Measurements from ENCODE around the gene KIF14. TPM values are rescaled to one million over a fixed set of nuclear protein-coding genes. Genes with fewer than 3 reads are reported as not detected.

Gene KIF14
- total RNA-seq, 2 experiments from 2014 or later = 13.7 to 13.9 TPM

- Mint-ChIP-seq H3K9me3 (no peaks in the 10 kb centered on the region), H3K27ac (no peak overlapping the region), H3K27me3 (no peaks in the 10 kb centered on the region), H3K4me3 (no peak overlapping the region), H3K4me1 (ENCODE audit: low read depth) (peaks cover 2% of the 10 kb centered on the region), H3K36me3 (ENCODE audit: low read depth) (no peaks in the 10 kb centered on the region)
- TF ChIP-seq CTCF (IDR thresholded peaks at IDR 0.05) = no peak
- DNase-seq (no peak), ATAC-seq (no peak)
- ChIA-PET CTCF (interaction anchor here (1.6 kb wide), 1 partner anchor 247 kb away, joined by 3 read pairs; no protein-coding TSS in a partner anchor), POLR2A (interaction anchor here (0.7 kb wide), 1 partner anchor 21 kb away, joined by 3 read pairs; no protein-coding TSS in a partner anchor)
- intact Hi-C loops (cut with micrococcal nuclease) = no loop called here
Measured at GRCh38 chr1:200520735-200521134, 99.8 kb downstream of the KIF14 start.

GRCh38 chr1:200518524-200518923 lies 102.0 kb downstream of the KIF14 start:
- Mint-ChIP-seq H3K4me3 (no peak overlapping the region), H3K9me3 (no peaks in the 10 kb centered on the region), H3K27me3 (no peaks in the 10 kb centered on the region), H3K4me1 (ENCODE audit: low read depth) (peaks cover 2% of the 10 kb centered on the region), H3K36me3 (ENCODE audit: low read depth) (no peaks in the 10 kb centered on the region), H3K27ac (no peak overlapping the region)
- ATAC-seq = no peak
- no peak for DNase-seq
- TF ChIP-seq CTCF (IDR thresholded peaks at IDR 0.05) = no peak
- ChIA-PET CTCF (interaction anchor here (1.7 kb wide), 1 partner anchor 8 kb away, joined by 7 read pairs; no protein-coding TSS in a partner anchor), POLR2A (no interaction called here)
- intact Hi-C loops (cut with micrococcal nuclease) = no loop called here

GRCh38 chr1:200512191-200512590 lies 108.4 kb downstream of the KIF14 start:
- ATAC-seq (no peak), DNase-seq (no peak)
- intact Hi-C loops (cut with micrococcal nuclease) = no loop called here
- H3K4me3 Mint-ChIP-seq = no peak overlapping the region
- no peak for TF ChIP-seq CTCF (IDR thresholded peaks at IDR 0.05)
- peaks cover 2% of the 10 kb centered on the region for H3K27me3 Mint-ChIP-seq
- ChIA-PET CTCF (interaction anchor here (0.6 to 3.6 kb wide), 9 partner anchors 24 to 828 kb away, joined by 3 to 15 read pairs (median 3); no protein-coding TSS in a partner anchor), POLR2A (interaction anchor here (0.7 kb wide), 1 partner anchor 51 kb away, joined by 3 read pairs; no protein-coding TSS in a partner anchor)
- no peaks in the 10 kb centered on the region for H3K4me1 Mint-ChIP-seq (ENCODE audit: low read depth)
- H3K9me3 Mint-ChIP-seq = no peaks in the 10 kb centered on the region
- H3K27ac Mint-ChIP-seq = no peak overlapping the region
- no peaks in the 10 kb centered on the region for H3K36me3 Mint-ChIP-seq (ENCODE audit: low read depth)

- DNase-seq = peak; percentile 81
- Mint-ChIP-seq H3K36me3 (ENCODE audit: low read depth) (no peaks in the 10 kb centered on the region), H3K4me1 (ENCODE audit: low read depth) (no peaks in the 10 kb centered on the region), H3K27me3 (peaks cover 2% of the 10 kb centered on the region), H3K9me3 (no peaks in the 10 kb centered on the region), H3K27ac (no peak overlapping the region), H3K4me3 (no peak overlapping the region)
- TF ChIP-seq CTCF (IDR thresholded peaks at IDR 0.05) = peak; percentile 98
- intact Hi-C loops (cut with micrococcal nuclease) = loop anchor here (2.0 kb wide), 1 partner anchor 825 kb away; no protein-coding TSS in a partner anchor
- POLR2A ChIA-PET = no interaction called here
- CTCF ChIA-PET = interaction anchor here (0.6 to 3.6 kb wide), 25 partner anchors 9 to 867 kb away, joined by 3 to 19 read pairs (median 4); no protein-coding TSS in a partner anchor
- peak; percentile 84 for ATAC-seq
Measured at GRCh38 chr1:200510228-200510623, 110.3 kb downstream of the KIF14 start.

GRCh38 chr1:200506471-200506870 lies 114.1 kb downstream of the KIF14 start:
- no peak overlapping the region for H3K4me3 Mint-ChIP-seq
- H3K9me3 Mint-ChIP-seq = no peaks in the 10 kb centered on the region
- CTCF ChIA-PET = no interaction called here
- no peak overlapping the region for H3K27ac Mint-ChIP-seq
- no peaks in the 10 kb centered on the region for H3K4me1 Mint-ChIP-seq (ENCODE audit: low read depth)
- no peaks in the 10 kb centered on the region for H3K36me3 Mint-ChIP-seq (ENCODE audit: low read depth)
- H3K27me3 Mint-ChIP-seq = peaks cover 2% of the 10 kb centered on the region
- intact Hi-C loops (cut with micrococcal nuclease) = no loop called here
- POLR2A ChIA-PET = no interaction called here
- no peak for TF ChIP-seq CTCF (IDR thresholded peaks at IDR 0.05)
- ATAC-seq (no peak), DNase-seq (no peak)
